H1 (cell line): ENCODE measurements around the gene PYURF. TPM values are rescaled to one million over a fixed set of nuclear protein-coding genes. Genes with fewer than 3 reads are reported as not detected.

Experiments
- CTCF ChIA-PET: fragments of 300-600 bp; sonication (Branson Sonifier 250); formaldehyde crosslinking; loops from one replicate; lab custom pipeline; 2021; ENCODE audit not compliant: partially characterized antibody; lab: Charles Lee
- POLR2A ChIA-PET: fragments of 300-600 bp; sonication (Branson Sonifier 250); formaldehyde crosslinking; loops from one replicate; lab custom pipeline; 2021; ENCODE audit warnings: inconsistent platforms; ENCODE audit not compliant: partially characterized antibody; lab: Charles Lee
- DNase-seq, 2 experiments: peaks; one replicate each; pipeline versions ENCODE4 v3.0.0 to v3.0.0-alpha.2; 2010 to 2022; ENCODE audit warnings: low spot score in 2 of 2, low read depth in 1 of 2, mixed read lengths in 1 of 2
- FAIRE-seq: peaks from 2 replicates; lab custom pipeline; 2011; peaks lifted over from hg19 to GRCh38; lab: Jason Lieb, UNC
- H2AFZ ChIP-seq: 2 replicates; pipeline ENCODE4 v1.8.1; 2012; ENCODE audit warnings: low read length, inconsistent platforms
- H2AK5ac ChIP-seq: 2 replicates; pipeline ENCODE4 v1.6.1; 2013; ENCODE audit warnings: low read depth, low read length
- H2BK120ac ChIP-seq: replicated peaks from 2 replicates; pipeline ENCODE3; 2013; ENCODE audit warnings: low read depth, low read length, inconsistent platforms
- H2BK12ac ChIP-seq: 2 replicates; pipeline ENCODE4 v1.6.1; 2013; ENCODE audit warnings: low read depth, low read length
- H2BK15ac ChIP-seq: 2 replicates; pipeline ENCODE4 v1.6.1; 2013; ENCODE audit warnings: low read length
- H2BK20ac ChIP-seq: 2 replicates; pipeline ENCODE4 v1.6.1; 2013; ENCODE audit warnings: low read length
- H2BK5ac ChIP-seq: 2 replicates; pipeline ENCODE4 v1.6.1; 2013; ENCODE audit warnings: low read depth, low read length
- H3K14ac ChIP-seq: 2 replicates; pipeline ENCODE4 v1.6.1; 2013; ENCODE audit warnings: inconsistent platforms; ENCODE audit not compliant: insufficient read length
- H3K18ac ChIP-seq: 2 replicates; pipeline ENCODE4 v1.6.1; 2013; ENCODE audit warnings: low read length; ENCODE audit errors: extremely low read depth
- H3K23ac ChIP-seq: 2 replicates; pipeline ENCODE4 v1.6.1; 2013; ENCODE audit warnings: inconsistent platforms; ENCODE audit not compliant: insufficient read length
- H3K23me2 ChIP-seq: 2 replicates; pipeline ENCODE4 v1.6.1; 2013; ENCODE audit warnings: low read depth, low read length
- H3K27ac ChIP-seq: 2 replicates; pipeline ENCODE4 v1.6.1; 2011; ENCODE audit warnings: low read depth, low read length, inconsistent platforms
- H3K27me3 ChIP-seq, 4 experiments: replicated peaks in 1 of 4; 1 replicate in 1 of 4; 2 replicates in 3 of 4; pipeline versions ENCODE4 v1.6.1 to v1.8.1; 2011 to 2013; ENCODE audit warnings: low read length in 3 of 4, mild to moderate bottlenecking in 3 of 4, inconsistent platforms in 2 of 4, mixed read lengths in 2 of 4, moderate library complexity in 1 of 4; ENCODE audit not compliant: control insufficient read depth in 3 of 4, insufficient read depth in 3 of 4; ENCODE audit errors: extremely low read depth in 1 of 4
- H3K36me3 ChIP-seq, 4 experiments: 2 replicates each; pipeline versions ENCODE4 v1.6.1 to v1.8.1; 2011 to 2013; ENCODE audit warnings: mild to moderate bottlenecking in 4 of 4, low read length in 3 of 4, moderate library complexity in 2 of 4, control low read depth in 1 of 4, inconsistent platforms in 1 of 4; ENCODE audit not compliant: insufficient read depth in 4 of 4, control insufficient read depth in 2 of 4
- H3K4ac ChIP-seq: replicated peaks from 2 replicates; pipeline ENCODE3; 2013; ENCODE audit warnings: low read length, low read depth, mixed read lengths, inconsistent platforms; ENCODE audit not compliant: insufficient read length
- H3K4me1 ChIP-seq, 4 experiments: replicated peaks in 1 of 4; 1 replicate in 1 of 4; 2 replicates in 3 of 4; pipeline versions ENCODE4 v1.6.1 to v1.8.1; 2011 to 2013; ENCODE audit warnings: low read length in 3 of 4, inconsistent platforms in 2 of 4, mixed read lengths in 1 of 4; ENCODE audit not compliant: insufficient read depth in 4 of 4, control insufficient read depth in 3 of 4
- H3K4me2 ChIP-seq, 2 experiments: 2 replicates each; pipeline versions ENCODE4 v1.6.1 to v1.8.1; 2011 to 2013; ENCODE audit warnings: low read depth in 2 of 2, low read length in 2 of 2, control low read depth in 1 of 2, inconsistent platforms in 1 of 2, mild to moderate bottlenecking in 1 of 2; ENCODE audit not compliant: insufficient read depth in 1 of 2
- H3K4me3 ChIP-seq, 4 experiments: fragments of 200-600, 300-600 bp in 1 of 4; sonication (generic), shearing (Covaris generic), sonication (Bioruptor Twin) in 1 of 4; 2 replicates each; pipeline versions ENCODE4 v1.5.1 to v1.8.1; 2011 to 2016; ENCODE audit warnings: low read length in 4 of 4, low read depth in 3 of 4, control low read depth in 2 of 4, inconsistent platforms in 2 of 4, mild to moderate bottlenecking in 2 of 4, mixed read lengths in 1 of 4, moderate library complexity in 1 of 4; ENCODE audit not compliant: insufficient read depth in 2 of 4; ENCODE audit errors: extremely low read depth in 1 of 4
- H3K56ac ChIP-seq: replicated peaks from 2 replicates; pipeline ENCODE3; 2013; ENCODE audit warnings: low read depth, mild to moderate bottlenecking, mixed read lengths, low read length, inconsistent platforms; ENCODE audit not compliant: insufficient read length
- H3K79me1 ChIP-seq: 2 replicates; pipeline ENCODE4 v1.6.1; 2013; ENCODE audit warnings: low read depth, low read length, control low read depth
- H3K79me2 ChIP-seq, 2 experiments: 2 replicates each; pipeline versions ENCODE4 v1.6.1 to v1.8.1; 2012 to 2013; ENCODE audit warnings: low read length in 2 of 2, mild to moderate bottlenecking in 2 of 2, inconsistent platforms in 1 of 2; ENCODE audit not compliant: insufficient read depth in 2 of 2, control insufficient read depth in 1 of 2
- H3K9ac ChIP-seq, 4 experiments: replicated peaks in 1 of 4; 1 replicate in 1 of 4; 2 replicates in 3 of 4; pipeline versions ENCODE4 v1.6.1 to v1.8.1; 2011 to 2013; ENCODE audit warnings: low read depth in 3 of 4, low read length in 3 of 4, control low read depth in 2 of 4, mild to moderate bottlenecking in 2 of 4, moderate library complexity in 2 of 4, inconsistent platforms in 1 of 4; ENCODE audit errors: extremely low read depth in 1 of 4
- H3K9me3 ChIP-seq, 2 experiments: 2 replicates each; pipeline versions ENCODE4 v1.6.1 to v1.8.1; 2012 to 2013; ENCODE audit warnings: mild to moderate bottlenecking in 2 of 2, moderate library complexity in 2 of 2, control low read depth in 1 of 2, inconsistent platforms in 1 of 2, low read depth in 1 of 2, low read length in 1 of 2, mixed read lengths in 1 of 2; ENCODE audit not compliant: insufficient read depth in 2 of 2
- H4K20me1 ChIP-seq, 2 experiments: replicated peaks in 1 of 2; 2 replicates each; pipeline versions ENCODE3 to v1.8.1; 2011 to 2013; ENCODE audit warnings: inconsistent platforms in 2 of 2, low read length in 2 of 2, mild to moderate bottlenecking in 1 of 2; ENCODE audit not compliant: insufficient read depth in 2 of 2, control insufficient read depth in 1 of 2
- H4K5ac ChIP-seq: 2 replicates; pipeline ENCODE4 v1.6.1; 2013; ENCODE audit warnings: low read length, low read depth, mixed read lengths, inconsistent platforms; ENCODE audit not compliant: insufficient read length
- H4K8ac ChIP-seq: 2 replicates; pipeline ENCODE4 v1.8.0; 2013; ENCODE audit warnings: mild to moderate bottlenecking, moderate library complexity, low read length, inconsistent platforms; ENCODE audit not compliant: insufficient read depth; ENCODE audit errors: extremely low read depth
- H4K91ac ChIP-seq: replicated peaks from 2 replicates; pipeline ENCODE3; 2013; ENCODE audit warnings: low read length, mixed read lengths, inconsistent platforms; ENCODE audit not compliant: insufficient read length
- BACH1 ChIP-seq: IDR thresholded peaks from 2 replicates; pipeline ENCODE4 v1.6.1; 2012; ENCODE audit warnings: low read length, improper control_type of control experiment
- BCL11A ChIP-seq, 2 experiments: IDR thresholded peaks; one replicate each; pipeline ENCODE4 v1.6.1; 2011; ENCODE audit warnings: low read depth in 2 of 2, low read length in 2 of 2, mild to moderate bottlenecking in 2 of 2
- POLR2A ChIP-seq, 2 experiments: IDR thresholded peaks; 1 replicate in 1 of 2; 2 replicates in 1 of 2; pipeline ENCODE4 v1.6.1; 2011; ENCODE audit warnings: low read depth in 2 of 2, low read length in 2 of 2, mild to moderate bottlenecking in 2 of 2; ENCODE audit errors: control extremely low read depth in 1 of 2
- POLR2AphosphoS5 ChIP-seq: IDR thresholded peaks from 2 replicates; pipeline ENCODE4 v1.6.1; 2011; ENCODE audit warnings: low read depth, low read length
- SIRT6 ChIP-seq: IDR thresholded peaks from one replicate; pipeline ENCODE4 v1.7.1; 2012; ENCODE audit warnings: low read length, inconsistent platforms
- SRF ChIP-seq: IDR thresholded peaks from 2 replicates; pipeline ENCODE4 v1.6.1; 2011; ENCODE audit warnings: mild to moderate bottlenecking, low read depth, low read length, moderate library complexity
- TEAD4 ChIP-seq: IDR thresholded peaks from 2 replicates; pipeline ENCODE4 v1.6.1; 2012; ENCODE audit warnings: low read depth, low read length, inconsistent platforms, mixed read lengths
- WGBS, 2 experiments: shearing (Covaris generic) in 1 of 2; methylation state at CpG; one replicate each; pipeline versions ENCODE4 v1.1.6 to v1.1.7; 2013 to 2015; ENCODE audit warnings: low lambda C conversion rate in 2 of 2, mixed read lengths in 2 of 2, inconsistent platforms in 1 of 2, low coverage in 1 of 2, missing lambda C conversion rate in 1 of 2; ENCODE audit not compliant: insufficient replicate concordance in 2 of 2, insufficient coverage in 1 of 2, insufficient read length in 1 of 2; ENCODE audit errors: extremely low coverage in 1 of 2, missing lambda C conversion rate in 1 of 2; 5-methylcytosine and 5-hydroxymethylcytosine counted together
- polyA plus RNA-seq, 7 experiments: library from polyadenylated mRNA; depleted of rRNA in 3 of 7; stranded (reverse) in 5 of 7; unstranded in 2 of 7; fragments of >200 nt in 5 of 7; fragments of 200-250 nt in 2 of 7; gene quantifications; 1 replicate in 5 of 7; 2 replicates in 1 of 7; 4 replicates in 1 of 7; pipeline versions ENCODE4 v1.2.1 to v1.2.3, GENCODE V29; 2011 to 2013; ENCODE audit warnings: missing spikeins in 2 of 7, mixed read lengths in 2 of 7
- total RNA-seq: library from RNA; stranded (reverse); fragmentation: NEBNext Ultra II Directional; extraction: Animal tissue kit (Norgen Biotek cat#: 25700); gene quantifications from 2 replicates; pipeline ENCODE4 v1.2.1, GENCODE V29; 2021

Gene PYURF
- total and polyA plus RNA-seq, 2 of the 8 experiments (the other 6 are each of a cell fraction or from before 2014, with no cell fraction given) = 31.6 to 44.8 TPM

- no peak for DNase-seq
- Histone ChIP-seq H3K23ac (no peak overlapping the region), H3K23me2 (no peaks in the 10 kb centered on the region), H2AK5ac (no peak overlapping the region), H4K20me1 (peaks cover 0 to under 1% of the 10 kb centered on the region in 2 experiments), H3K27ac (no peak overlapping the region), H3K36me3 (no peaks in the 10 kb centered on the region), H3K4me1 (peaks cover 3 to 5% (median 4%) of the 10 kb centered on the region in 4 experiments; a peak in 5 of 7 replicates), H3K9me3 (no peaks in the 10 kb centered on the region), H3K18ac (no peak overlapping the region), H2BK120ac (no peak overlapping the region), H4K5ac (no peak overlapping the region), H3K9ac (no peak overlapping the region), H2BK5ac (no peak overlapping the region), H2BK15ac (no peak overlapping the region), H4K91ac (no peak overlapping the region), H3K4me3 (no peak overlapping the region), H3K4me2 (no peak overlapping the region), H3K56ac (no peak overlapping the region), H3K14ac (no peak overlapping the region), H3K79me1 (no peaks in the 10 kb centered on the region), H2BK20ac (no peak overlapping the region), H4K8ac (no peak overlapping the region), H2AFZ (no peak overlapping the region), H3K4ac (no peak overlapping the region), H2BK12ac (no peak overlapping the region), H3K27me3 (no peaks in the 10 kb centered on the region), H3K79me2 (peaks cover 0 to 22% of the 10 kb centered on the region in 2 experiments; a peak in 2 of 4 replicates)
- WGBS, 2 experiments = 93% methylated on average over 8 of the region's 8 CpGs; no CpG with 5 or more reads in 1 of the 2 experiments
- ChIA-PET POLR2A (no interaction called here), CTCF (interaction anchor here (0.6 to 5.2 kb wide), 9 partner anchors 8 to 221 kb away, joined by 3 to 32 read pairs (median 5); no protein-coding TSS in a partner anchor)
- TF ChIP-seq POLR2AphosphoS5 = no peak
- TF ChIP-seq POLR2A (IDR thresholded peaks at IDR 0.05; ENCODE audit: control extremely low read depth in 1 of 2, low read depth in 2 of 2, low read length in 2 of 2) = no peak
- TF ChIP-seq SIRT6 = no peak
- TF ChIP-seq TEAD4 = no peak
- TF ChIP-seq BACH1 = no peak
- no peak for TF ChIP-seq SRF
- no peak for TF ChIP-seq BCL11A (IDR thresholded peaks at IDR 0.05; ENCODE audit: low read depth in 2 of 2, low read length in 2 of 2)
- FAIRE-seq = no peak
These were observed 4.2 kb upstream of the PYURF start for GRCh38 chr4:88527787-88528186.
